ENCODE measurements around the gene PDXP. TPM values are rescaled to one million over a fixed set of nuclear protein-coding genes. Genes with fewer than 3 reads are reported as not detected.

Gene PDXP
- total RNA-seq, 1 experiment from 2014 or later: 10.9 TPM

- no peak overlapping the region for H2AFZ ChIP-seq
- no peaks in the 10 kb centered on the region for H3K9me3 ChIP-seq (ENCODE audit: insufficient read depth, low read depth)
- no peak for TF ChIP-seq CTCF (conservative IDR thresholded peaks at IDR 0.05)
- TF ChIP-seq EZH2 (IDR thresholded peaks at IDR 0.05; ENCODE audit: low read depth): no peak
- H3K4me2 ChIP-seq: no peak overlapping the region
- no TSS peak for BruUV-seq (replicated peaks)
- H4K20me1 ChIP-seq (ENCODE audit: insufficient read depth): peaks cover 11% of the 10 kb centered on the region; the same call in 1 of the 2 replicates
- no peak for DNase-seq
- H3K9me2 ChIP-seq (ENCODE audit: insufficient read depth): no peaks in the 10 kb centered on the region
- CTCF ChIA-PET: interaction anchor here (0.6 kb wide), 1 partner anchor 57 kb away, joined by 4 read pairs; no protein-coding TSS in a partner anchor
- peaks cover 43% of the 10 kb centered on the region; the same call in 1 of the 2 replicates for H3K36me3 ChIP-seq (ENCODE audit: low read depth)
- H3K27me3 ChIP-seq (ENCODE audit: insufficient read depth, low read depth): no peaks in the 10 kb centered on the region
- peaks cover 18% of the 10 kb centered on the region; the same call in 1 of the 2 replicates for H3F3A ChIP-seq (ENCODE audit: insufficient read depth, low read depth)
- POLR2A ChIA-PET (ENCODE audit: unreplicated experiment): no interaction called here
- intact Hi-C loops (cut with micrococcal nuclease; ENCODE audit: unreplicated experiment): no loop called here
- H3K27ac ChIP-seq: no peak overlapping the region
- no peak overlapping the region for H3K4me3 ChIP-seq
- H3K4me1 ChIP-seq (replicated peaks; ENCODE audit: insufficient read depth): no peaks in the 10 kb centered on the region
- no peaks in the 10 kb centered on the region for H3K79me2 ChIP-seq (ENCODE audit: low read depth)
Observed at GRCh38 chr22:37617431-37617830, 41.1 kb upstream of the PDXP start.

- Histone ChIP-seq H2AFZ (no peak overlapping the region), H3K27me3 (ENCODE audit: insufficient read depth, low read depth) (no peaks in the 10 kb centered on the region), H3K9me3 (ENCODE audit: insufficient read depth, low read depth) (no peaks in the 10 kb centered on the region), H4K20me1 (ENCODE audit: insufficient read depth) (peaks cover 13% of the 10 kb centered on the region; the same call in 1 of the 2 replicates), H3K36me3 (ENCODE audit: low read depth) (peaks cover 44% of the 10 kb centered on the region; the same call in 1 of the 2 replicates), H3K27ac (no peak overlapping the region), H3F3A (ENCODE audit: insufficient read depth, low read depth) (peaks cover 21% of the 10 kb centered on the region; the same call in 1 of the 2 replicates), H3K9me2 (ENCODE audit: insufficient read depth) (no peaks in the 10 kb centered on the region), H3K4me2 (no peak overlapping the region), H3K4me1 (replicated peaks; ENCODE audit: insufficient read depth) (no peaks in the 10 kb centered on the region), H3K79me2 (ENCODE audit: low read depth) (no peaks in the 10 kb centered on the region), H3K4me3 (no peak overlapping the region)
- ChIA-PET CTCF (interaction anchor here (0.6 to 1.4 kb wide), 3 partner anchors 25 to 185 kb away, joined by 3 to 7 read pairs (median 4); no protein-coding TSS in a partner anchor), POLR2A (ENCODE audit: unreplicated experiment) (no interaction called here)
- intact Hi-C loops (cut with micrococcal nuclease; ENCODE audit: unreplicated experiment): no loop called here
- TF ChIP-seq EZH2 (IDR thresholded peaks at IDR 0.05; ENCODE audit: low read depth): no peak
- no peak for TF ChIP-seq CTCF (conservative IDR thresholded peaks at IDR 0.05)
- no peak for DNase-seq
- no TSS peak for BruUV-seq (replicated peaks)
Observed at GRCh38 chr22:37618072-37618656, 40.4 kb upstream of the PDXP start.

- no peaks in the 10 kb centered on the region for H3K9me2 ChIP-seq (ENCODE audit: insufficient read depth)
- peaks cover 47% of the 10 kb centered on the region for H3K36me3 ChIP-seq (ENCODE audit: low read depth)
- no peaks in the 10 kb centered on the region for H3K4me1 ChIP-seq (replicated peaks; ENCODE audit: insufficient read depth)
- no peak for DNase-seq
- POLR2A ChIA-PET (ENCODE audit: unreplicated experiment): no interaction called here
- no peaks in the 10 kb centered on the region for H3K79me2 ChIP-seq (ENCODE audit: low read depth)
- intact Hi-C loops (cut with micrococcal nuclease; ENCODE audit: unreplicated experiment): no loop called here
- no peak for TF ChIP-seq CTCF (conservative IDR thresholded peaks at IDR 0.05)
- no peak for TF ChIP-seq EZH2 (IDR thresholded peaks at IDR 0.05; ENCODE audit: low read depth)
- no peak overlapping the region for H3K4me2 ChIP-seq
- peaks cover 21% of the 10 kb centered on the region; the same call in 1 of the 2 replicates for H3F3A ChIP-seq (ENCODE audit: insufficient read depth, low read depth)
- no peak overlapping the region for H3K4me3 ChIP-seq
- no peak overlapping the region for H3K27ac ChIP-seq
- H2AFZ ChIP-seq: no peak overlapping the region
- CTCF ChIA-PET: interaction anchor here (0.7 to 1.4 kb wide), 2 partner anchors 25 to 184 kb away, joined by 3 to 7 read pairs; no protein-coding TSS in a partner anchor
- no peaks in the 10 kb centered on the region for H3K9me3 ChIP-seq (ENCODE audit: insufficient read depth, low read depth)
- no peaks in the 10 kb centered on the region for H3K27me3 ChIP-seq (ENCODE audit: insufficient read depth, low read depth)
- no TSS peak for BruUV-seq (replicated peaks)
- H4K20me1 ChIP-seq (ENCODE audit: insufficient read depth): peaks cover 16% of the 10 kb centered on the region; the same call in 1 of the 2 replicates
Observed at GRCh38 chr22:37618674-37619073, 39.8 kb upstream of the PDXP start.

All from PC-9 (cell line).